AG09319 (cell line): Measurements from ENCODE around the gene RAPGEF1.

Source experiments
- DNase-seq: peaks from one replicate; pipeline ENCODE4 v3.0.0-alpha.2; 2010; ENCODE audit warnings: low read depth; ENCODE audit errors: extremely low read depth
- CTCF ChIP-seq: IDR thresholded peaks from 2 replicates; pipeline ENCODE4 v1.5.1; 2011; ENCODE audit warnings: low read depth, mild to moderate bottlenecking, inconsistent platforms, low read length, moderate library complexity

RAPGEF1 gene

DNA sequence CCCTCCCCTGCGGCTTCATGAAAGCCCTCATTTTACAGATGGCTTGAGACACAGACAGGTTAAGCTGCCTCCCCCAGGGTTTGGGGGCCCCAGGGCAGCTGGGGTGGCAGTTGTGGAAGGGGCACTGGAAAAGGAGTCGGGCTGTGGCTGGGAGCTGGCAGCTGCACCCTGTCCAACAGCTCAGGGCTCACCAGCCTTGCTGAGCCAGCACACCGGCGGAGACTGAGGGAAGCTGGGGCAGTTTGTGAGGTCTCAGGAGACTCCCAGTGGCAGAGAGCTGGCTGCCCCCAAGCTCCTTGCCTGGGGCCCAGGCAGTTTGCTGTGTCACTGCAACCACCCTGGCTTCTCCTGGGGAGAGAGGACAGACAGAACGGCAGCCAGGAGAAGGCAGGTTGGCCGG lies 34.8 kb upstream of the RAPGEF1 start:
- TF ChIP-seq CTCF, result no peak
- no peak for DNase-seq

DNA sequence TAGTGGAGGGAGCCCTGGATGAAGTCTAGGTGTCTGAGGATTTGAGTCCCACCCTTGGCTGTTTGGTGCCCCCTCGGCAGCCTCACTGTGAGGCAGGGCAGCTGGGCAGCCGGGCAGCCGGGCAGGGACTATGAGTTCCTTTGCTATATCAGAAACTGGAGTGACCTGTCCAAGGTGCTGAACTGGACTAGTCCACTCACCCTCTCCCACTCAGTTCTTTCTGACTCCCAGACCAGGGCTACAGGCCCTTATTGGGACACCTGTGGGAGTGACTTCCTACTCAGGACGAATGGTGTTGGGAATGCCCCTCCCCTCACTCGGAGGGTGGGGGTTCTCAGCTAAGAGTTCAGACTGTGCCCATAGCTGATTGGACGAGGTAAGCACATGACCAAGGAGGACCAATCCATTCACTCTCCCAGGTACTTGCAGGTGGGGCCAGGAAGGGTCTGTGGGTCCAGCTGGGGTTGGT lies 34.1 kb upstream of the RAPGEF1 start:
- no peak for TF ChIP-seq CTCF
- DNase-seq, result no peak

- no peak for DNase-seq
- TF ChIP-seq CTCF, result no peak
Observed at GRCh38 chr9:131772940-131773339, 33.1 kb upstream of the RAPGEF1 start.

GRCh38 chr9:131771646-131772045 lies 31.8 kb upstream of the RAPGEF1 start:
- no peak for DNase-seq
- no peak for TF ChIP-seq CTCF

GRCh38 chr9:131769361-131769760 lies 29.5 kb upstream of the RAPGEF1 start:
- no peak for DNase-seq
- no peak for TF ChIP-seq CTCF

DNA sequence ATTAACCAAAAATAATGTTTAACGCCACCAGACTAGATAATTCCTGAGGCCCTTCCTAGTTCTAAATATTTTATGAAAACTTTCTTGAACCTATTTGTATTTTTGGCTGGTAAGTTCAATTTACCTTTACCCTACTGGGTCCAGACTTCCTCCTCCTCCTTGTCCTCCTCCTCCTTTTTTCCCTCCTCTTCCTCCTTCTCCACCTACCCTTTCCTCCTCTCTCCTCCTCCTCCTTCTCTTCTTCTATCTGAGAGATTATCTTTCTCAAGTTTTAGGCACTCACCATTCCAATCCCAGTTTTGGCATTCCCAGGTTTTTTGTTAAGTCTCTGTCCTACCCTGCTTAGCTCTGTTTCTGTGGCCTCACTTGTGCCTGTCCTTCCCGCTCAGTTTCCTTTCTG lies 24.7 kb upstream of the RAPGEF1 start:
- no peak for TF ChIP-seq CTCF
- DNase-seq, result no peak

- TF ChIP-seq CTCF, result peak; percentile 66
- no peak for DNase-seq
Observed at GRCh38 chr9:131762356-131762932, 22.6 kb upstream of the RAPGEF1 start.
